WI38 (cell line): ENCODE results near the gene MINDY2.

Experiments used
- H3K4me3 ChIP-seq: 2 replicates; pipeline ENCODE4 v1.5.1; 2011; ENCODE audit warnings: low read depth, mild to moderate bottlenecking, control low read depth, low read length
- TF ChIP-seq, protein P1 (sequence below): IDR thresholded peaks from 2 replicates; pipeline ENCODE4 v1.5.1; 2012; ENCODE audit warnings: low read depth, mild to moderate bottlenecking, control low read depth, low read length

The MINDY2 gene

DNA sequence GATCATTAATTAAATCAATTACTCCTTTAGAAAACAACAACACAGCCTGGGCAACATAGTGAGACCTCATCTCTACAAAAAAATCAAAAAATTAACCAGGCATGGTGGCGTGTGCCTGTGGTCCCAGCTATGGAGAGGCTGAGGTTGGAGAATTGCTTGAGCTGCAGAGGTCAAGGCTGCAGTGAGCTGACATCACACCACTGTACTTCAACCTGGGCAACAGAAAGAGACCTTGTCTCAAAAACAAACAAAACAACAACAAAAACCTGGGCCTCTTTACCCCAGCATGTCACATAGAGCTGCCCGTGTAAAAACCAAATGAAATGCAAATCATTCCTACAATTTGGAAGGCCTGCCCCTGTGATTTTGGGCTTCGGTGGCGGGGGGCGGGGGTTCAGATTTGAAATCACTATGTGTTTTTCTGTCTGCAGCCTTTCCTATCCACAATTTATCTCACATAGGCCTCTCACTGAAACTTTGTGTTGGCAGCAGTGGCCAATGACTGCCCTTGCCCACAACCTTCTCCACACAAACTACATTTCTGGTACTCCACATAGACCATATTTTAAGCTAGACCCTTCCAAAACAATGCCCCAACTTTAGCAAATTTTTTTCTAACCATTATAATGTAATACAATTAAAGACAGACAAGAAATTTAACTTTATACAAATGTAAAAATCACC is 28.1 kb upstream of the MINDY2 start:
- no peak overlapping the region for H3K4me3 ChIP-seq
- TF ChIP-seq, protein P1, sequence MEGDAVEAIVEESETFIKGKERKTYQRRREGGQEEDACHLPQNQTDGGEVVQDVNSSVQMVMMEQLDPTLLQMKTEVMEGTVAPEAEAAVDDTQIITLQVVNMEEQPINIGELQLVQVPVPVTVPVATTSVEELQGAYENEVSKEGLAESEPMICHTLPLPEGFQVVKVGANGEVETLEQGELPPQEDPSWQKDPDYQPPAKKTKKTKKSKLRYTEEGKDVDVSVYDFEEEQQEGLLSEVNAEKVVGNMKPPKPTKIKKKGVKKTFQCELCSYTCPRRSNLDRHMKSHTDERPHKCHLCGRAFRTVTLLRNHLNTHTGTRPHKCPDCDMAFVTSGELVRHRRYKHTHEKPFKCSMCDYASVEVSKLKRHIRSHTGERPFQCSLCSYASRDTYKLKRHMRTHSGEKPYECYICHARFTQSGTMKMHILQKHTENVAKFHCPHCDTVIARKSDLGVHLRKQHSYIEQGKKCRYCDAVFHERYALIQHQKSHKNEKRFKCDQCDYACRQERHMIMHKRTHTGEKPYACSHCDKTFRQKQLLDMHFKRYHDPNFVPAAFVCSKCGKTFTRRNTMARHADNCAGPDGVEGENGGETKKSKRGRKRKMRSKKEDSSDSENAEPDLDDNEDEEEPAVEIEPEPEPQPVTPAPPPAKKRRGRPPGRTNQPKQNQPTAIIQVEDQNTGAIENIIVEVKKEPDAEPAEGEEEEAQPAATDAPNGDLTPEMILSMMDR = no peak

DNA sequence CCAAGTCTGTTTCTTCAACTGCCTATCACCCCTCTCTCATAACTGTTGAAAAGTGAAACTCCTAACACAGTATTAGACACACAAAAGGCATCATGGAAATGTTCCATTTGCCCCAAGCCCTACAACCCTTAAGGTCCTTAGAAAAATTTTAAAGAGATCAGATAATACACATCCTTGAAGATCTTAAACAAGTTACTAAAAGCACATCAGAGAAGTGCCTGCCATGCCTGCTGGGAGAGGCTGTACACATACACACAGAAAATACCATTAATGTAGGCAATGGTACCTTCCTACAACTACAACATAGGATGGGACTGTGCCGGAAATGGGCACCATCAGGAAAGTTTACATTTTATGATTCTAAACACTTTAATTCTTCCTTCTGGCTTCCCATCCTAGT is 24.9 kb upstream of the MINDY2 start:
- H3K4me3 ChIP-seq = peak overlapping the region; percentile 94
- TF ChIP-seq, protein P1 = no peak

DNA sequence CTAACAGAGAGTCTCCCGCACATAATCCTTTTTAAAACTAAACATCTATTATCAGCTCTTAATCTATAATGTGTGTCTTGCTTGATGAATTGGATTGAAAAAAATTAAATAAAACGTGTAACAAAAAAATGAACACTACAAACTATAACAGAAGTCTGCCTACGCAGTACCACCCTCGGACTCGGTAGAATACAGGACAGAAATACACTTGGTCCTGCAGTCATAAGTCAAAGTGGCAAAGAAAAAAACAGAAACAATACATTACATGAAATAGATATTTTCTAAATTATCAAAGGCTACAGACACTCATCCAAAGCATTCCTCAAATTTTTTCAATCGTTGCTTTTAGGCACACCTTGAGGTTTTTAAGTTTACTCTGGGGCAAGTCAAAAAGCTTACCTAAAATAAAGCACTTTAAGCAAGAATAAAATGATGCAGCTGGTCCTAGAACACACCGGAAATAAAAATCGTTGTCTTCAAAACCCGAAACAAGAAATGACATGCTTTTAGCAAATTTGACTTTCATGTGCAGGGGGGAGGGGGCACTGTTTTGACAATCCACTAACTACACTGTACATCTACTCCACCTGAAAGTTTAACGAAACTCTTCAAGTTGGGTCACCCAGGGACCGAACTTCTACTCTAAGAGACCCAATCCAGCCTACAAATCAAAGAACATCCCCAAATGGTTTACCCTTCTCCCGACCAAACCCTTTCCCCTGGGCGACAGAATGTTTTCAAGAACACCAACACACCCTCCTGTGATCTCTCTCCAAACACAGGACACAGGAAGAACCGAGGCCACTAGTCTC is 22.9 kb upstream of the MINDY2 start:
- TF ChIP-seq, protein P1 = no peak
- peak overlapping the region; percentile 94 for H3K4me3 ChIP-seq

DNA sequence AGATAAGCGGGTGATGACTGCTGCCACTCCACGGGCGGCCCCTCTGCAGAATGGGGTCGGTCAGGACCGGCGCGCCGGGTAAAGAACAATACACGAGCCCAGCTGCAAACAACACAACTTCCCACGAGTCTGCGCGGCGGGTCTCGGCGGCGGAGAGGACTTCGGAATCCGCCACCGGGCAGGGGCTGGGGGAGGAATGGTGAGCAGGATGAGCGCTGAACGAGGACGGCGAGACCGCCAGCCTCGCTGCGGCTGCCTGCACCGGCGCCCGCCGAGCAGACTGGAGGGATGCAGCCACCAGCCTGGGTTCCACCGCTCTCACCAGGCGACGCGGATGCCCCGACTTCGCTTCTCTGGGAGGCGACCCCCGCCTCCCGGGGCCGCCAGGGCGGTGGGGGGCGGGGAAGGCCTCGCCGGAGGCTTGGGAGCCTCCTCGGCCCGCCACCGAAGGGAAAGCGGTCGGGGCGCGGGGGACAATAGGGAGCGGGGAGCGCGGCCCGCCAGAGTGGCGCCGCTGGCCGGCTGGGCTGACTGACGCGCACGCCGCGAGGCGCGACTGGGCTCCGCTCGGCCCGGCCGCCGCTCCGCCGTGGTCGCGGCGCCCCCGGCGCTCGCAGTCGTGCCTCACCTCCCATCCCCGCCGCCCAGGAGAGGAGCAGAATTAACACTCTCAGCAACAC is 22.1 kb upstream of the MINDY2 start:
- TF ChIP-seq, protein P1 = no peak
- H3K4me3 ChIP-seq = peak overlapping the region; percentile 94

DNA sequence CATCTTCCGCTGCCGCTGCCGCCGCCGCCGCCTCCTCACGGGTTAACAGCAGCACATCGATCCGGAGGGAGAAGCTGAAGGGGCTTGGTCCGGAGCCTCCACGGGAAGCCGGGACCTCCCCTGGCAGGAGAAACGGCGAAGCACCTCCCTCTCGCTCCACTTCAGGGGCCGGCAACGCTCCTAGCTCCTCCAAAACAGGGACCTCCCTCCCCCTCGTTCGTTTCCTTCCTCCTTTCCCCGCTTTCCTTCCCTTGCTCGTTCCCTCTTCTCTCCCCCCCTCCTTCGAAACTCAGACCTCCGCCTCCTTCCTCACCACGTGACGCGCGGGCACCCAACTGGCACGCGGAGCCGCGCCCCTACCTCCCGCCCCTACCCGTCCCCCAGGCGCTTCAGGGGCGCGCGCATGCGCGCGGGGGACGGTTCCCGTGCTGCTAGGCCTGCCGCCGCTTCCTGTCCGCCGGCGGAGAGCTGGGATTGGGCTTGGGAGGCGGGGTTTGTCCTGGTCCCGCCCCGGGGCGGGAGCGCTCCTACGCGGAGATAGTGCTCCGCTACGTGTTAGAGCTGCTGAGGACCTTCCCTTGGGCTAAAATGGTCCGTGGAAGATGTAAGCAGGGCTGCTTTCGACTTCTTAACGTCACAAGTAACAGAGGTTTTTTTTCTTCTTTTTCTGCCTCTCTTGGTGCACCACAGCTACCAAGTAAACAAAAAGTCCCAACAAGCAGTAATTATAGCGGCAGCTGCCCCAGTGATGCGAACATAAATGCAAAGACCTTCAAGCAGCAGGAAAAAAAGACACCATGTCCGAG is 21.4 kb upstream of the MINDY2 start, which contains the start of gene ADAM10:
ADAM10 (minus strand) TSS at position 176 of the 806 bp plus-strand sequence; CDS start at position 3, 173 bp downstream.
- H3K4me3 ChIP-seq = peak within 1 kb of the TSS; percentile 94

DNA sequence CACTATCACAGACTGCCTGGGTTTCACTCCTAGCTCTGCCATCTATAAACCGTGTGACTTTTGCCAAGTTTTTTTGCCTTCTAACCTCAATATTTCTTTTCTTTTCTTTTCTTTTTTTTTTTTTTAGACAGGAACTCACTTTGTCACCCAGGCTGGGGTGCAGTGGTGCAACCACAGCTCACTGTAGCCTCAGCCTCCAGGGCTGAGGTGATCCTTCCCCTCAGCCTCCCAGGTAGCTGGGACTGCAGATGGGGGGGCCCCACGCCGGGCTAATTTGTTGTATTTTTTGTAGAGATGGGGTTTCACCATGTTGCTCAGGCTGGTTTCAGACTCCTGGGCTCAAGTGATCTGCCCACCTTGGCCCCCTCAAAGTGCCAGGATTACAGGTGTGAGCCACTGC is 18.4 kb upstream of the MINDY2 start:
- TF ChIP-seq, protein P1 = no peak
- no peak overlapping the region for H3K4me3 ChIP-seq

More for the DNA sequence above, 21.4 kb upstream of the MINDY2 start, which contains the start of gene ADAM10:
- TF ChIP-seq, protein P1 = no peak
